HepG2 (cell line): ENCODE results near the gene NDUFS4. TPM values are rescaled to one million over a fixed set of nuclear protein-coding genes. Genes with fewer than 3 reads are reported as not detected.

ENCODE experiments used
- IRF2 ChIP-seq: IDR thresholded peaks from 2 replicates; pipeline ENCODE4 v1.6.1; 2018; ENCODE audit warnings: missing genetic modification reagents, missing compliant biosample characterization
- JARID2 ChIP-seq: sonication (generic); formaldehyde crosslinking; IDR thresholded peaks from 2 replicates; pipeline ENCODE4 v1.8.1; 2023; ENCODE audit warnings: missing genetic modification reagents, inconsistent platforms; ENCODE audit not compliant: insufficient replicate concordance
- JUNB ChIP-seq: sonication (generic); formaldehyde crosslinking; IDR thresholded peaks from 2 replicates; pipeline ENCODE4 v1.8.0; 2022; ENCODE audit warnings: missing genetic modification reagents, mild to moderate bottlenecking, borderline replicate concordance
- KIAA2018 ChIP-seq: sonication (generic); formaldehyde crosslinking; IDR thresholded peaks from 2 replicates; pipeline ENCODE4 v1.5.0; 2020; ENCODE audit warnings: mild to moderate bottlenecking, missing genetic modification reagents, borderline replicate concordance
- NFATC3 ChIP-seq: sonication (generic); formaldehyde crosslinking; IDR thresholded peaks from 2 replicates; pipeline ENCODE4 v1.5.1; 2020; ENCODE audit warnings: mild to moderate bottlenecking, missing genetic modification reagents
- PATZ1 ChIP-seq: sonication (generic); formaldehyde crosslinking; IDR thresholded peaks from 2 replicates; pipeline ENCODE4 v1.4.0; 2020; ENCODE audit warnings: missing genetic modification reagents
- POGZ ChIP-seq: sonication (generic); formaldehyde crosslinking; IDR thresholded peaks from 2 replicates; pipeline ENCODE4 v1.4.0; 2020; ENCODE audit warnings: mild to moderate bottlenecking, missing genetic modification reagents
- RXRB ChIP-seq: IDR thresholded peaks from 2 replicates; pipeline ENCODE4 v1.6.1; 2016; ENCODE audit warnings: borderline replicate concordance, missing genetic modification reagents, missing compliant biosample characterization
- SMC3 ChIP-seq: IDR thresholded peaks from 2 replicates; pipeline ENCODE4 v1.6.1; 2011; ENCODE audit warnings: low read length, improper control_type of control experiment
- SP5 ChIP-seq: IDR thresholded peaks from 2 replicates; pipeline ENCODE4 v1.6.1; 2016; ENCODE audit warnings: low read depth, borderline replicate concordance
- ZBTB7B ChIP-seq: sonication (generic); formaldehyde crosslinking; IDR thresholded peaks from 2 replicates; pipeline ENCODE4 v1.4.0; 2020; ENCODE audit warnings: missing genetic modification reagents
- ZFP1 ChIP-seq: IDR thresholded peaks from 2 replicates; pipeline ENCODE4 v1.6.1; 2016
- ZKSCAN5 ChIP-seq: sonication (generic); formaldehyde crosslinking; IDR thresholded peaks from 2 replicates; pipeline ENCODE4 v1.5.1; 2020; ENCODE audit warnings: mild to moderate bottlenecking, missing genetic modification reagents
- ZNF484 ChIP-seq: sonication (generic); formaldehyde crosslinking; IDR thresholded peaks from 2 replicates; pipeline ENCODE4 v1.5.1; 2020; ENCODE audit warnings: mild to moderate bottlenecking, low read depth, missing genetic modification reagents, borderline replicate concordance
- ZNF512B ChIP-seq: sonication (generic); formaldehyde crosslinking; IDR thresholded peaks from 2 replicates; pipeline ENCODE4 v1.5.1; 2020; ENCODE audit warnings: missing genetic modification reagents, mild to moderate bottlenecking, borderline replicate concordance
- polyA plus RNA-seq, 8 experiments: library from polyadenylated mRNA; depleted of rRNA in 3 of 8; stranded (reverse) in 7 of 8; unstranded in 1 of 8; fragments of >200 nt; fragmentation: Illumina TruSeq in 4 of 8; extraction: Trizol in 4 of 8; gene quantifications; 2 replicates each; pipeline versions ENCODE4 v1.2.1 to v1.2.3, GENCODE V29; 2011 to 2016; ENCODE audit warnings: low read depth in 4 of 8, missing spikeins in 1 of 8, mixed read lengths in 1 of 8; ENCODE audit not compliant: insufficient read depth in 1 of 8
- total RNA-seq, 5 experiments: library from RNA; depleted of rRNA; stranded (reverse); fragments of >200 nt; fragmentation: Illumina TruSeq; extraction: Trizol; gene quantifications; 2 replicates each; pipeline ENCODE4 v1.2.3, GENCODE V29; 2016; ENCODE audit warnings: low read depth in 1 of 5

Gene NDUFS4
- total and polyA plus RNA-seq, 2 of the 13 experiments (the other 11 are each of a cell fraction or from before 2014, with no cell fraction given), result 121 to 126 TPM

- TF ChIP-seq KIAA2018, result no peak
- TF ChIP-seq ZKSCAN5, result no peak
- TF ChIP-seq PATZ1 (CRISPR knock-in tag), result peak; percentile 40; the same call in 1 of the 2 replicates
- peak; percentile 43; the same call in 1 of the 2 replicates for TF ChIP-seq ZBTB7B (CRISPR knock-in tag)
- TF ChIP-seq ZNF512B, result 0 out of 2 replicates have a peak, but pooled peaks have one; percentile 55
- no peak for TF ChIP-seq JARID2 (CRISPR knock-in tag)
- TF ChIP-seq JUNB (CRISPR knock-in tag), result no peak
- peak; percentile 71; the same call in 1 of the 2 replicates for TF ChIP-seq NFATC3 (CRISPR knock-in tag)
- TF ChIP-seq SMC3, result no peak; the same call in 1 of the 2 replicates
- TF ChIP-seq POGZ (CRISPR knock-in tag), result peak; percentile 94
- no peak for TF ChIP-seq ZNF484 (CRISPR knock-in tag)
- TF ChIP-seq RXRB, result peak; percentile 89
- 0 out of 2 replicates have a peak, but pooled peaks have one; percentile 59 for TF ChIP-seq ZFP1 (CRISPR knock-in tag)
- peak; percentile 81 for TF ChIP-seq IRF2 (CRISPR knock-in tag)
- no peak for TF ChIP-seq SP5 (CRISPR knock-in tag)
Observed at GRCh38 chr5:53560506-53561191, at the start of gene NDUFS4 (continued).
